ENCODE results near the gene ZNF618. TPM values are rescaled to one million over a fixed set of nuclear protein-coding genes. Genes with fewer than 3 reads are reported as not detected.

ZNF618 gene
- total RNA-seq, 1 experiment from 2014 or later, result 1.2 TPM

DNA sequence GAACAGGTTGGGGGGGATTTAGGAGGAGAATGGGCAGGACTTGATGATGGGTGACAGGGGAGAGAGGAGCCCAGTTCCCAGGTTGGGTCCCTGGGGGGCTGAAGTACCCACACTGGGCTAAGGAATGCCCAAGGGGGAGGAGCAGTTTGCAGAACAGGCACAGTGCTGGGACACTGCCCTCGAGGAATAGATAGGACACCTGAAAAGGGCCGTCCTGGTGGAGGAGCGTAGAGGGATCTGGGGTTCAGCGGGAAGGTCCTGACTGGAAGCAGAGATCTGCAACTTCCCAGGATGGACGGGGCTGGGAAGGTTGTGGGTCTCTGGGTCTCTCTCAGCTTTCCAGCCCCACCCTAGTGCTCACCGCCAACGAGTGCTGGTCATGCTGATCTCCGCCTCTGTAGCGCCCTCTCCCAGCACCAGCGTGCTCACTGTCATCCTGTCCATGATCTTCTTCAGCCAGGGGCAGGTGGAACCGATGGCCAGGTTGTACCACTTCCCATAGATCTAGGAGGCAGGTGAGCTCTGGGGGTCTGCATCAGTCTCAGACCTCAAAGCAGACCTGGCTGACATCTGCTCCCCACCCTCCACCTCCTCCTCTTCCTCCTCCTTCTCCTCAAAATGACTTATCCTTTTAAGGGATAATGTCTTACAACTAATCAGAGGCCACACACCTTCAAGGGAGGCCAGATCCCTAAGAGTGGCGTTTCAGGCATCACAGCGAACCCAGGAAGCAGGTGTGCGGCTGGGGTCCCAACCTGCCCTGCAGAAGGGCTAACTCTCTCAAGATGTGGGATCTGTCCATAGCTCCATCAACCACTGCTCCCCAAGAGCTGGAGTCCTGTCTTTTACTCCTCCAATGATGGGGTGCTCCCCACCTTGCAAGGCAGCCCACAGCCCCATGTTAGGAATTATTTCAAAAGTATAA is 200.4 kb downstream of the ZNF618 start:
- TF ChIP-seq, protein P1, sequence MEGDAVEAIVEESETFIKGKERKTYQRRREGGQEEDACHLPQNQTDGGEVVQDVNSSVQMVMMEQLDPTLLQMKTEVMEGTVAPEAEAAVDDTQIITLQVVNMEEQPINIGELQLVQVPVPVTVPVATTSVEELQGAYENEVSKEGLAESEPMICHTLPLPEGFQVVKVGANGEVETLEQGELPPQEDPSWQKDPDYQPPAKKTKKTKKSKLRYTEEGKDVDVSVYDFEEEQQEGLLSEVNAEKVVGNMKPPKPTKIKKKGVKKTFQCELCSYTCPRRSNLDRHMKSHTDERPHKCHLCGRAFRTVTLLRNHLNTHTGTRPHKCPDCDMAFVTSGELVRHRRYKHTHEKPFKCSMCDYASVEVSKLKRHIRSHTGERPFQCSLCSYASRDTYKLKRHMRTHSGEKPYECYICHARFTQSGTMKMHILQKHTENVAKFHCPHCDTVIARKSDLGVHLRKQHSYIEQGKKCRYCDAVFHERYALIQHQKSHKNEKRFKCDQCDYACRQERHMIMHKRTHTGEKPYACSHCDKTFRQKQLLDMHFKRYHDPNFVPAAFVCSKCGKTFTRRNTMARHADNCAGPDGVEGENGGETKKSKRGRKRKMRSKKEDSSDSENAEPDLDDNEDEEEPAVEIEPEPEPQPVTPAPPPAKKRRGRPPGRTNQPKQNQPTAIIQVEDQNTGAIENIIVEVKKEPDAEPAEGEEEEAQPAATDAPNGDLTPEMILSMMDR (IDR thresholded peaks at IDR 0.05; ENCODE audit: insufficient read depth in 1 of 2, low read depth in 1 of 2, low read length in 1 of 2, severe bottlenecking in 1 of 2, unreplicated experiment in 1 of 2), result no peak
- Mint-ChIP-seq H3K27ac (ENCODE audit: unreplicated experiment) (peak overlapping the region; percentile 42), H3K4me3 (ENCODE audit: unreplicated experiment) (no peak overlapping the region), H3K36me3 (ENCODE audit: insufficient read depth, unreplicated experiment) (no peaks in the 10 kb centered on the region), H3K27me3 (ENCODE audit: insufficient read depth, unreplicated experiment) (no peaks in the 10 kb centered on the region), H3K4me1 (ENCODE audit: low read depth, unreplicated experiment) (peaks cover 29% of the 10 kb centered on the region), H3K9me3 (ENCODE audit: unreplicated experiment) (peaks cover 10% of the 10 kb centered on the region)
- Histone ChIP-seq H3K36me3 (ENCODE audit: control insufficient read depth, insufficient read depth, low read length) (0 out of 2 replicates have a peak, but pooled peaks cover 2% of the 10 kb centered on the region), H3K9me3 (peaks cover 6% of the 10 kb centered on the region; the same call in 1 of the 2 replicates), H3K27me3 (replicated peaks; ENCODE audit: control insufficient read depth, insufficient read depth, low read length) (no peaks in the 10 kb centered on the region), H3K4me1 (peaks cover 38% of the 10 kb centered on the region), H3K4me3 (ENCODE audit: low read depth, low read length) (no peak overlapping the region)
- no TSS peak for BruUV-seq (replicated peaks)
- CTCF ChIA-PET, result no interaction called here
- POLR2A ChIA-PET, result interaction anchor here (0.6 kb wide), 1 partner anchor 468 kb away, joined by 3 read pairs; no protein-coding TSS in a partner anchor
- intact Hi-C loops (cut with micrococcal nuclease; ENCODE audit: unreplicated experiment), result no loop called here
- DNase-seq, result no peak

DNA sequence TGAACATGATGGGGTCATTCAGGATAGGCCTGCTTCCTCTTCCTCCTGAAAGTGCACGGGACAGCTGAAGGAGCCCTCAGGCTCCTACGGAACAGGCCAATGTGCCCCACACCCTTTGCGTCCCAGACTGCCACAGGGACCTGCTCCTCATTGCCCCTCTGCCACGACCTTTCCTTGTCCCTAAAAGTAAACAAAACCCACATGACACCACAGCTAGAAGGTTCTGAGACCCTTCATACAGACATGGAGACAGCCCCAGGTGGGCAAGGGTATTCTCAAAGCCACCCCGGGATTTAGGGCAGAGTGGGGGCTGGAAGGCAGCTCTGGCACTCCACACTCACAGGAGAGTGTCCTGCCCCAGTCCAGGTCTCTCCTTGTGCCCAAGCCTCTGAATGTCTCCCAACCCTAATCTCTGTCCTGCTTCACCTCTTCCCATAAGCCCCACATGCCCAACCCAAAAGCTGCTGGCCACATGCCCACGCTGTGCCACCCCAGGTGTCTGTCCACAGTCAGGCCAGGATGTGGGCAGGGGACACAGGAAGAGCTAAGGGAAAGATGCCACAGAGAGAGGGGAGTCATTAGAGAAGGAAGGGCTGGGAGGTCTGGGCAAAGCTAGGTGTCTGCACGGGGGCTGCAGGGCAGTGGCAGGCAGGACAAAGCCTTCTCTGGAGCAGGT is 201.2 kb downstream of the ZNF618 start:
- Mint-ChIP-seq H3K27me3 (ENCODE audit: insufficient read depth, unreplicated experiment) (no peaks in the 10 kb centered on the region), H3K4me1 (ENCODE audit: low read depth, unreplicated experiment) (peaks cover 37% of the 10 kb centered on the region)
- POLR2A ChIA-PET, result no interaction called here

More for the DNA sequence above, 201.2 kb downstream of the ZNF618 start:
- Histone ChIP-seq H3K36me3 (ENCODE audit: control insufficient read depth, insufficient read depth, low read length) (0 out of 2 replicates have a peak, but pooled peaks cover 2% of the 10 kb centered on the region), H3K27me3 (replicated peaks; ENCODE audit: control insufficient read depth, insufficient read depth, low read length) (no peaks in the 10 kb centered on the region), H3K4me1 (peaks cover 46% of the 10 kb centered on the region), H3K9me3 (peaks cover 6% of the 10 kb centered on the region; the same call in 1 of the 2 replicates), H3K4me3 (ENCODE audit: low read depth, low read length) (no peak overlapping the region)
- Mint-ChIP-seq H3K27ac (ENCODE audit: unreplicated experiment) (peak overlapping the region; percentile 79), H3K36me3 (ENCODE audit: insufficient read depth, unreplicated experiment) (no peaks in the 10 kb centered on the region), H3K9me3 (ENCODE audit: unreplicated experiment) (peaks cover 10% of the 10 kb centered on the region), H3K4me3 (ENCODE audit: unreplicated experiment) (no peak overlapping the region)
- intact Hi-C loops (cut with micrococcal nuclease; ENCODE audit: unreplicated experiment), result no loop called here
- BruUV-seq (replicated peaks), result no TSS peak
- no peak for DNase-seq
- TF ChIP-seq, protein P1 (IDR thresholded peaks at IDR 0.05; ENCODE audit: insufficient read depth in 1 of 2, low read depth in 1 of 2, low read length in 1 of 2, severe bottlenecking in 1 of 2, unreplicated experiment in 1 of 2), result no peak
- CTCF ChIA-PET, result no interaction called here
